ENCODE results near the gene LRRC75A. TPM values are rescaled to one million over a fixed set of nuclear protein-coding genes. Genes with fewer than 3 reads are reported as not detected.

The LRRC75A gene
- total RNA-seq, 1 donor from 2014 or later = 1.1 TPM

DNA sequence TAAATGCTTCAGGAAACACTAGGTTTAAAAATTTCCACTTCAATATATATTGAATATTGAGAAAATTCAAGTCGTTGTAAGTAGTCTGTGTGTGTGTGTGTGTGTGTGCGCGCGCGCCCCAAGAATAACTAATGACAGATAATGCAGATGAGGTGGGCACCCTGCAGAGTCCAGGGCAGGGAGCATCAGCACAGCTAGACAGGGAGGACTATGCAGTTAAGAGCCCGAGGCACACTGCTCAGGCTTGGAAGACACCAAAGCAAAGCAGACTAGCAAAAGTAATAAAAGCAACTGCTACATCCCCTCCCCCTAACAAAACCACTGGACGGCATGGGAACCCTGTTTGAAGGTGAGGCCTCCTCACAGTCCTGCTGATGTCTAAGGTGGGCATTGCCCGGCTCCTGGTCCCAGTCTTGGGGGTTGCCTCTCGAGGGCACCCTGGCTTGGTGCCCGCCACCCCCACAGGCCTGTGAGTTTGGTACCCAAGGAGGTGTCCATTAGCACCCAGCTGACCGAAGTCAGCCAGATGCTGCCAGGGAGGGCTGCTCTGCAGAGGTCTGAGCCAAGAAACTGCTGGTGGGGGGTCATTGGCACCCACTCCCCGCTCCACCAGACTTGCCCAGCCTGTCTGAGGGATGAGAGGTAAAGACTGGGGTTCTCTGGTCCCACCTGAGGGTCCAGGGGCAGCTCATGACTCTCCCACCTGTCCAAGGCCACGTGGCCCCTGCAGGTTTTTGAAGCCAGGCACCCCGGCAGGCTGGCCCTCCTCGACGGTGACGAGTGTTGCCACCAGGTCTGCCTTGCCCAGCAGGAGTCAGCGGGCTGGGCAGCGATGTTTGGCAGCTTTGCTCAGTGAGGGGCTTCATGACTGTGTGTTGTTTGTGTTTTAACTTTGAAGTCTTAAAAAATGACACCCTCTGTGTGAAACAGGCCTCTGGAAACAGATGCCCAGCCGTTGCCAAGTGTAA lies 18.7 kb downstream of the LRRC75A start:
- intact Hi-C loops (cut with micrococcal nuclease) = no loop called here

DNA sequence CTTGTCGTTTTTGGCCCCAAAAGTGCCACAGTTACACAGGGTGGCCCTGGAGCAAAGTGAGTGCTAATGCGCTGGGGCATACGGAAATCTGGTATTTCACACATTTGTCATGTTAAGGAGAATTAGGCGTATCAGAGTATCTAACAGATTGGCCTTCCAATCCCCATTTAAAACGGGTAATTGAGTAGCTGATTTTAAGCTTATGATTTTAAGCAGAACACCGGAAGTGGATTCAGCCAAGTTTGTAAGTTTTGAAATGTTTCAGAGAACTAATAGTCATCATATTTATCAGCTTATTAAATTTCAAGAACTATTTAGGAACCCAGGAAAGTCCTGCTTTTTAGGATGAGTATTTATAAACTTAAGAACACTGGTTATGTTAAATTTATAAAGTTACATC lies 19.5 kb downstream of the LRRC75A start:
- intact Hi-C loops (cut with micrococcal nuclease) = no loop called here

DNA sequence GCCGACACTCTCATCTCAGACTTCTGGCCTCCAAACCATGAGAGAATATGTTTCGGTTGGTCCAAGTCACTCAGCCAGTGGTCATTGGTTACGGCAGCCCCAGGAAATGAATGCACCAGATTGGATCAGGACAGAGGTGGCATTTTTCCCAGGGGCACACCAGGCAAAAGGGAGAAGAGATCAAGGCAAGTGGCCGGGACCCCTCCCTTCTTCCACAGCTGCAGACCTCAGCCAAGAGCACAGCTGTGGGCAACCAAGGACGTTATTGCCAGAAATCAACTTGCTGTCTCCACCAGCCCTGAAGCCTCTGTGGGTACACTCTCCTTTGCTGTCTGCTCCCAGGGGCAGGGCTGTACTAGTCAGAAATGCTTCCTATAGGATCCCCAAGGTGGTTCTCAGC lies 20.7 kb downstream of the LRRC75A start:
- intact Hi-C loops (cut with micrococcal nuclease) = no loop called here

DNA sequence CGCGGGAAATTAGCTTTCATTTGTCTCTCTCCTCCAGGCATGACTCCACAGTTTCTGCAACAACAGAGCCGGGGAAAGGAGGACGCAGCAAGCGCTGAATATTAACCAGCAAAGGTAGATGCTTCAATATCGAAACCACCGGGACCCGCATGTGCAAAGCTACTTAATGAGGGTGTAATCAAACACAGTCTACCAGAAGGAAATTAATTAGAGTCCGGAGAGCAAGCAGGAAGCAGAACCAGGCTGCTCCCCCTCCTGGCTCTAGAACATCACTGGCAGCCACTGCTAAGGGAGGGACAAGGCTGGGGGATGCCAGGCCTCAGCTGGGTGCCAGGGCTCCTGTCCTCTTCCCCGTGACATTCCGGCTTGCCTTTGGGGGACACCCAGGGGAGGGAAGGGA lies 21.7 kb downstream of the LRRC75A start:
- intact Hi-C loops (cut with micrococcal nuclease) = no loop called here

DNA sequence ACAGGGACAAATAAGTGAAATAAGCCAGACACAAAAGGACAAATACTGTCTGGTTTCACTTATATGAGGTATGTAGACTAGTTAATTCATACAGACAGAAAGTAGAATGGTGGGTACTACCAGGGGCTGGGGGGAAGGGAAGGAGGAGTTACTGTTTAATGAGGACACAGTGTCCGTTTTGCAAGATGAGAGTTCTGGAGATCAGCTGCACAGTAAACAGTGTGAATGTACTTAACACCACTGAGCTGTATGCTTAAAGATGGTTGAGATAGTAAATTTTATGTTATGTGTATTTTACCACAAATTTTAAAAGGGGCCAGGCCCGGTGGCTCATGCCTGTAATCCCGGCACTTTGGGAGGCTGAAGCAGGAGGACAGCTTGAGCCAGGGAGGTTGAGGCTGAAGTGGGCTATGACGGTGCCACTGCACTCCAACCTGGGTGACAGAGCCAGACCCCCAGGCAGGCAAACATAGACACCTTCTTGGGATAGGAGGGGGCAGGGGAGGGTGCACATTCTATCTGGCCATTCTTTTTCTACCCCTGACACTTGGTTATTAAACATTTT lies 23.5 kb downstream of the LRRC75A start:
- intact Hi-C loops (cut with micrococcal nuclease) = no loop called here

DNA sequence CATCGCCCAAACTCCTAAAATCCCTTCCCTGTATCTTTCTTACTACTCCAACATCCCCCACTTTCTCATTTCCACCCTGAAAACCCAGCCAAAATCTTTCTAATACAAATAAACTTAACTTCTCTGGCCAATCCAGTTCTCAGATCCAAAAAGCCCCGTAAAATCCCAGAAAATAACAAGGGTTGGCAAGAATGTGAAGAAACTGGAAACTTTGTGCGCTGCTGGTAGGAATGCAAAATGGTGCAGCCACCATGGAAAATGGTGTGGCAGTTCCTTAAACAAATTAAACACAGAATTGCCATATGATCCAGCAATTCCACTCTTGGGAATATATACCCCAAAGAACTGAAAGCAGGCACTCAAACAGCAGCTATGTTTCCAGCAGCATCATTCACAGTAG lies 24.1 kb downstream of the LRRC75A start:
- intact Hi-C loops (cut with micrococcal nuclease) = no loop called here

DNA sequence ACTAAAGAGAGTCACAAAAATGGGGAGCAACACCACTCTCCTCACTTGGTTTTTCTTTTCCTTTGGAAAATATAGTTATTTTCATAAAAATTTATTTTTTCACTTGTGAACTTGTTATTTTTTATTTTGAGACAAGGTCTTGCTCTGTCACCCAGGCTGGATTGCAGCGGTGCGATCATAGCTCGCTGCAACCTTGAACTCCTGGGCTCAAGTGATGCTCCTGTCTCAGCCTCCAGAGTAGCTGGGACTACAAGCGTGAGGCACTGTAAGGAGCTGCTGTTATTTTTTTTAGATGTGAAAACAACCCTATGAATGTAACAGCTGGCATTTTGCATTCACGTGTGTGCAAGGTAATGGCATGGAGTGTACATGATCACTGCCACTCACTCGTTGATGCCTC lies 24.9 kb downstream of the LRRC75A start:
- intact Hi-C loops (cut with micrococcal nuclease) = no loop called here

DNA sequence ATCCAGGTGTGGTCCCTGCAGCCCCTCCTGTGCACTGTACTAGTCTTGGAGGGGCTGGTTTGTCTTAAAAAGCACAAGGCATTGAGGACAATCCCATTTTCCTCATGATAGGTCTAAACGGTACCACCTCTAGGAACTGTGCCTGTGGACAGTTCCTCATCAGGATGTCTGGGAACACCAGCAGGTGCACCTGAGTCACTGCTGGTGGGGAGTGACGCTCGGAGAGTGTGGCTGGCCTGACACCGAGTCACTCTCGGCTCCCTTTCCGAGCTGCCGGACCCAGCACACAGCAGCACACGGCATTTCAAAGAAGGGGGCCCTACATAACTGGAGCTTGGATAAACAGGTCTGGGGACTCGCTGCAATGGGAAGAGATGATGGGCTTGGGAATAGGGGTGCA lies 25.6 kb downstream of the LRRC75A start:
- intact Hi-C loops (cut with micrococcal nuclease) = no loop called here

DNA sequence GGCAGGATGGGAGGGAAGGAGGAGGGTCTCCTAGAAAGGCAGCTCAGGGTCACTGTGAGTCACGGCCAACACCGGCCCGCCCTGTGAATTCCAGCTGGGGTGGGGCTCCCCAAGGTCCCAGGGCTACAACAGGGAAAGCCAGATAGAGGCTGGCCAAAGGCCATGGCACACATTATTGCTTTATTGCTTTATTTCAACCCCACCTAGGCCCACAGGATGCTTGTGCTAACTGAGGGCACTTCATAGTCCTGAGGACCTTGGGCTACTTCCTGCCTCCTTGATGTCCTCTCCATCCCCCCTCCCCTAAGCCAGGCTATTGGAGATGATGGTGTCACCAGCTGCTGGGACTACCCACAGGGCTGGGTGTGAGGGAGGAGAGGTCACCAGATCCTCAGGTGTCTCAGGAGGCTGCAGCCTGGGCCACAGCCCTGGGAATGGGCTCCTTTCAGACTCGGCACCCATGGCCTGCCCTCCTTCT lies 26.1 kb downstream of the LRRC75A start:
- intact Hi-C loops (cut with micrococcal nuclease) = no loop called here

DNA sequence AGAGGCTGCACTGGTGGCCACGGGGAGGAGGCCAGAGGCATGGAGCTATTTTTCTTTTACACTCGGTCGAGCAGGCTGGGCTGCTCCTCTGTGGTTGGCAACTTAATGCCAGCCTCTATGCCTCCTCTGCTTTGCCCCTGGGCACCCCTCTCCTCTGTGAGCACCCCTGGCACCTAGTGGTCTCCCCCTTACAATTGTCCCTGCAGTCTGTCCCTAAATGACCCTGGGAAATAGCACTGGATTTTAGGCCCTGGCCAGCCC lies 27.0 kb downstream of the LRRC75A start:
- intact Hi-C loops (cut with micrococcal nuclease) = no loop called here

DNA sequence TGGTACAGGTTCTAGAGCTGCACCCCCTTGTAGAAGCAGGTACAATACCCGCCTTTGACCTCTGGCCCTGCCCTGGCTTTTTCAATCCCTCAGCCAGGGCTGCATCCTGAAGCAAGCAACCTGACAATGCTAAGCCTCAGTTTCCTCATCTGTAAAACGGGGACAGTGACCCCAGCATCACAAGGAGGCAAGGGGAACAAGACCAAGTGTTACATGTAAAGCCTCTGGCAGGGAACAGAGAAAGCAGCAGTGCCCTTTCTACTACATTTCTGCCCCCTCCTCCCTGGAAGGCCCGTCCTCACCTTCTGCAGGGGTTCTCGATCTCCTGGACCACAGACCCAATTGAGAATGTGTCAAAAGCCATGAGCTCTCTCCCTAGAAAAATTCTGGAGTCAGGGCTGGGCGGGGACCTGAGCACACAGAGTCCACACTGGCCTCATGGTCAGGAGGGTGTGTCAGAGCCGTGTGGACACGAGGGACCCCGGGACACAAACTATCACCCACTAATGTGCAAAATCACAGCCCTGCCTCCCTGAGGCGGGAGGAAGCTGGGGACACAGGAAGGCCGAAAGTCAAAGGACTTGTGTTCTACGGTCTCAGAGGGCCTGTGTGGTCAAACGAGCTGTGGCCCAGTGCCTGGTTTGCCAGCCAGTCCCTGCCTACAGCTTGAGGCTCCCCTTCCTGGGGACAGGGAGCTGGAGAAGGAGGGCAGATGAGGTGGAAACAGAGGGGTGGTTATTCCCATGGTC lies 27.5 kb downstream of the LRRC75A start:
- intact Hi-C loops (cut with micrococcal nuclease) = no loop called here

DNA sequence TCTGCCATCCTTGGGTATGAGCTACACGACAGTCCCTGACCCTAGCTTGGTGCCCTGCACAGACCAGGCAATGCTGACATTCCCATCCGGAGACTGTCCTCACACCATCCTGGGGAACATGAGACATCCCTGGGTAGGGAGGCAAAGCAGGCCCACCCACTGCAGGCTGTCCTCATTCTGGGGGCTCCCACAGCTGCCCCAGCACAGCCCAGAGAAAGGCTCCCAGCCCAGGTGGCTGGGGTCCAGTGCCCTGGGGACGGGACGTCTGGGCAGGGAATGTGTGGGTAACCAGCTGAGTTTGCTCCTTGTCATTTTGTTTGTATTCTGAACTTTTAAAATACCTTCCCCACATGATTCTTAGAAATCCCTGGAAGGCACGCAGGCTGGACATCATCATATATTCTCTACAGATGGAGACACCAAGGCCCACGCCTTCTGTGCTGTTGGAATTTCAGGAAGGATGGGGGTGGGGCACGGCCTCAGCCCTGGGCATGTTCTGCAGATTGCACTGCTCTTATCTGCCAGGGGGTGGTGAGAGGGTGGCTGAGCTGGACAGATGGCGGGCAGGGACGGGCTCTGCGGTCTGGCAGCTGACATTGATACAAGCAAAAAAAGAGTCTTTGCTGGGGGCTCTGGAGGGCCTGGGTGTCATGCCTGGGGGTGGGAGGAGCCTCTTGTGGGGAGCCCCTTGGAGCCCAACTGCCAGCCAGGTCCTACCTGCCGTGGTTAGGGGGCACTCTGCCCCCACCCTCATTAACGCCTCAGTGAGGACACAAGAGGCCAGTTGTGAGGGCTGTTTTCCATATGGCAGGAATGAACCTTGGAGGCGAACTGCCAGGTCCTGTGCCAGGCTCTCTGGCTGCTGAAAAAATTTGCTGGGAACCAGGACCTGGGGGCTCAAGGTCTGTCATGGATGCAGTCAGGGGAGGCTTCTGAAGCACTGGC lies 28.4 kb downstream of the LRRC75A start:
- intact Hi-C loops (cut with micrococcal nuclease) = no loop called here

DNA sequence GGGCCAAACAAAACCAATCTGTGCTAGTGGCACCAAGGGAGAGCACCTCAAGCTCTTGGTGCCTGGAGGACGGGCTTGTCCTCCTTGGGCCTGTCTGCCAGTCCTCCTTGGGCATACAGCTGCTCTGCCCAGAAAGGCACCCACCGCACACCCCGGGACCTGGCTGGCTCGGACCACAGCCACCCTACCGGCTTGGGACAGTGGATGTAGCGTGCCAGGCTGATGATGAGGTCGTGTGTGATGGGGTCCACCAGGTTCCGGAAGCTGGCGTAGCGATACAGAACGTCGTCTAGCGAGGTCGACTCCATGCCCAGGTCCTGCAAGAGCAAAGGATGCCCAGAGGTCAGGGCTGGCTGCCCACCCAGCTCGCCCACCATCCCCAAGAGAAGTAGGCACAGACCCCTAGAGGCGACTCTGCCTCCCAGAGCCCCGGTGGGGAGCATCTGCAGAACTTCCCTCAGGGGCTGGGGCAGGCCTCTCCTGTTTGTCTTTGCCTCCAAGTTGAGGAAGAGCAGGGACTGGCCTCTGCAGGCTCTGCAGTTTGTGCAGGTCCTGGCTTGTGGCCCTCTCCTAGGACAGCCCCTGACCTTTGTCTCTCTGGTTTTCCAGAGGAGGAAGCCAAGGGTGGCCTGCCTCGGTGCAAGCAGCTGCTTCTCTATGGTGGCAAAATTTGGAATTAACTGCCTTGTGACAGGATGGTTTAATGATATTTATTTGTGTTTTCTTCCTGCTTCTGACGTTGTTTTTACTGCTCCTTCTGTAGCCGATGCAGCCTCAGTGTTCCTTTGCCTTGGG lies 29.7 kb downstream of the LRRC75A start:
- intact Hi-C loops (cut with micrococcal nuclease) = no loop called here

DNA sequence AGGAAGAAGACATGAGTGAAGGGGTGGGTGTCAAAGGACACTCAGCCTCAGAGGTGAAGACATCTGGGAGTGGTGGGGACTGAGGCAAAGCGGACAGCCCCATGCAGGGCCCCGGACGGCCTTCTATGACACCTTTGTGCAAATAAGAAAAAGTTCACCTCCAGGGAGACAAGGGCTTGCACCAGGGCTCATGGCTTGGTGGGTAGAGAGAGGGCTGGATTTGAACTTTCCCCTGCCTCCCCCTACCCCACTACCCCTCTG lies 30.5 kb downstream of the LRRC75A start:
- intact Hi-C loops (cut with micrococcal nuclease) = no loop called here

DNA sequence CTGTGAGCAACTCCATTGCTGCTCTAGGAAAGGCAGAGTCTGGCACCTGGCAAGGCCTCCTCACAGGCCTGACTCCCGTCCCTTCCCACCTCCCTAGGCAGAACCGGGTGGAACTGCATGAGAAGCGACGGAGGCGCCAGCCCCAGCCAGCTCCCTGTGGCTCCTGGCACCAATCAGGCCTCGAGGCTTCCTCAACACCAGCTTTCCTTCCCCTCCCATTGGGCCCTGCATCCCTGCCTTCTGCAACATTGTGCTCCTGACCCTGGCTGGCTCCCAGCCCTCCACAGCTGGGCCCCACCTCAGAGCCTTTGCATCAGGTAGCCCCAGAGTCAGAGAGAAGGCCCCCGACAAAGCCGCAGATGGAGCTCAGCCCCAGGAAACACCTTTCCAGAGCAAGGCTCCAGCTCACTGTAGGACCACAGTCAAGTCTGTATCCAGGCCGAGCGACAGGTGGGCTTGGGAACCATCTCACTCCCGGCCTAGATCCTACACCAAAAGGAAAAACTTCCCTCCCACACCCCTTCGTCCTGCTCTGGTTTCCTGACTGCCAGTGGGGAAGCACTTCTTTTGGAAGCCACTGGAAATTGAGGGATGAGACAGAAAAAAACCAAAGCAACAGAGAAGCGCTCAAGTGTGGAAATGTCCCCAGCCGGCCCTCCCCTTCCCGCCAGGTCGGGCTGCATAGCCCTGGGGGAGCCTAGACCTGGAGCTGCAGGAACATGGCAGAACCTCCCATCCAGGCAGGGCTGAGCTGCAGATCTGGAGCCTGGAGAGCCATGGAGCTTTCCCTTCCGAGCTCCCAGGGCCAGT lies 31.0 kb downstream of the LRRC75A start:
- intact Hi-C loops (cut with micrococcal nuclease) = no loop called here

DNA sequence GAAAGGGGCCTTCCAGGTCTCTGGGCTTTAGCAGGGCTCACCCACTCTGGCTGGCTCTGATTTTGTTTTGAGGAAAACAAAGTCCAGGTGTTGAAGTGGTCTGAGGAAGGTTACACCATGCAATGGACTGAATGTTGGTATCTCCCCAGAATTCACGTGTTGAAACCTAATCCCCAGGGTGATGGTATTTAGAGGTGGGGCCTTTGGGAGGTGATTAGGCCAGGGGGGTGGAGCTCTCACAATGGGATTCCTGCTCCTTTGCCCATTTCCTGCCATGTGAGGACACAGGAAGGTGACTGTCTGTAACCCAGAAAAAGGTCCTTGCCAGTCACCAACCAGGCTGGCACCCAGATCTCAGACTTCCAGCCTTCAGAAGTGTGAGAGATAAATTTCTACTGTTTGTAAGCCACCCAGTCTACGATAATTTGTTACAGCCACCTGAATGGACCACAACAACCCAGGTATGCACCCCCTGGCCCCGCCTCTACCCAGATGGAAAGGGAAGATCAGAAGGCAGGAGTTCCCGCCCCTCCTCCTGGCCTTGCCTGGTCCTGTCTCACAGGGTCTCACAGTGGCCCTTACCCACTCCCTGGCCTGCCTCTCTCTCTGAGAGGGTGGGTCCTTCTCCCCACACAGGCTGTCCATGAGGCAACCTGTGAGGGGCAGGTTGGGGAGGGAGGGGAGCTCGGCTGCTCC lies 32.0 kb downstream of the LRRC75A start:
- intact Hi-C loops (cut with micrococcal nuclease) = no loop called here

DNA sequence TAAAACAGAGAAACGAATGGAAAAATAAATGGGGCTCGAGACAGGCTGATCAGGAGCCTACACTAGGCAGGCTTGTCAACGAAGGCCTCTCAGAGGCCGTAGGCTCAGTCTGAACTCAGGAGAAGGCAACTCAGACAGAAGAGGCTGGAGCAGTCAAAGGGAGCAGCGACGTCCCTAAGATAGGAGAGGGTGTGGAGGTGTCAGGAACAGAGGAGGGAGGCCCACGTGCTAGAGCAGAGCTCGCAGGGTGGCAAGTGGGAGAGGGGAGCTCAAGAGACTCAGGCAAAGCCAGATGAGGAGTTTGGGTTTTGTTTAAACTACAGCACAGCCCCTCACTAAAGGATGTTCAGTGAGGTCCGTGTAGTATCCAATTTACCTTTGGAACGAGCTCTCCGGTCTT lies 32.7 kb downstream of the LRRC75A start:
- intact Hi-C loops (cut with micrococcal nuclease) = no loop called here

DNA sequence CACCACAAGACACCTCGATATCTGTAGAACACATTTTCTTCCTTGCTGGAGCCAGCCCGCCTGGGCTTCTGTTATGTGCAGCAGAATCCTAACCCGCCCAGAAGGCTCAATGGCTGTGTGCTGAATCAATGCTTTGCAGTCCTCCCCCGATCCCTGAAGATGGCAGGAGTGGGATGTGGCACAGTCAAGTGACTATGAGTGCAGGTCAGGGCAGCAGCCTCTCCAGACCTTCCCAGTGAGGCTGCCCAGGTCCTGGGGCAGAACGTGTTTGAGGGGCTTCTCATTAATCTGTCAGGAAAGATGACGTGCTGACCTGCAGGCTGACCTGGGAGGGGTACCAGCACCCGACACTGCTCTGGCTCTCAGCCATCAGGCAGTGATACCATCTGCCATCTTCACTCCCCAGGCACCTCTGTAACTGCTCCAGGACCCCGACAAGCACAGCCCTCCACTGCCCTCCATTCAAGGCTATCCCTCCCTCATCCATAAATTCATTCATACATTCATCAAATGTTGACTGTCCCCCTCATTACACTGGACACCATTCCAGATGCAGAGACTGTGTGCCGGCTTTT lies 35.2 kb downstream of the LRRC75A start:
- intact Hi-C loops (cut with micrococcal nuclease) = no loop called here
